IPS DF 4.7 (cell line): ENCODE measurements around the gene FZD1.

Experiments used
- DNase-seq: peaks from one replicate; pipeline ENCODE4 v3.0.0-alpha.2; 2013; ENCODE audit warnings: low spot score; ENCODE audit errors: extremely low read depth

FZD1 gene

DNA sequence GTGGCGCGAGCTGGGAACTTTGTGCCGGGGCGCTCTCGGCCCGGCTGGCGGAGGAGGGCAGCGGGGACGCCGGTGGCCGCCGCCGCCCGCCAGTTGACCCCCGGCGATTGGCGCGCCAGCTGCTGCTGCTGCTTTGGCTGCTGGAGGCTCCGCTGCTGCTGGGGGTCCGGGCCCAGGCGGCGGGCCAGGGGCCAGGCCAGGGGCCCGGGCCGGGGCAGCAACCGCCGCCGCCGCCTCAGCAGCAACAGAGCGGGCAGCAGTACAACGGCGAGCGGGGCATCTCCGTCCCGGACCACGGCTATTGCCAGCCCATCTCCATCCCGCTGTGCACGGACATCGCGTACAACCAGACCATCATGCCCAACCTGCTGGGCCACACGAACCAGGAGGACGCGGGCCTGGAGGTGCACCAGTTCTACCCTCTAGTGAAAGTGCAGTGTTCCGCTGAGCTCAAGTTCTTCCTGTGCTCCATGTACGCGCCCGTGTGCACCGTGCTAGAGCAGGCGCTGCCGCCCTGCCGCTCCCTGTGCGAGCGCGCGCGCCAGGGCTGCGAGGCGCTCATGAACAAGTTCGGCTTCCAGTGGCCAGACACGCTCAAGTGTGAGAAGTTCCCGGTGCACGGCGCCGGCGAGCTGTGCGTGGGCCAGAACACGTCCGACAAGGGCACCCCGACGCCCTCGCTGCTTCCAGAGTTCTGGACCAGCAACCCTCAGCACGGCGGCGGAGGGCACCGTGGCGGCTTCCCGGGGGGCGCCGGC, 870 bp downstream of the FZD1 start:
- DNase-seq: no peak

DNA sequence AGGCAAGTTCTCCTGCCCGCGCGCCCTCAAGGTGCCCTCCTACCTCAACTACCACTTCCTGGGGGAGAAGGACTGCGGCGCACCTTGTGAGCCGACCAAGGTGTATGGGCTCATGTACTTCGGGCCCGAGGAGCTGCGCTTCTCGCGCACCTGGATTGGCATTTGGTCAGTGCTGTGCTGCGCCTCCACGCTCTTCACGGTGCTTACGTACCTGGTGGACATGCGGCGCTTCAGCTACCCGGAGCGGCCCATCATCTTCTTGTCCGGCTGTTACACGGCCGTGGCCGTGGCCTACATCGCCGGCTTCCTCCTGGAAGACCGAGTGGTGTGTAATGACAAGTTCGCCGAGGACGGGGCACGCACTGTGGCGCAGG, 1.4 kb downstream of the FZD1 start:
- DNase-seq: no peak

DNA sequence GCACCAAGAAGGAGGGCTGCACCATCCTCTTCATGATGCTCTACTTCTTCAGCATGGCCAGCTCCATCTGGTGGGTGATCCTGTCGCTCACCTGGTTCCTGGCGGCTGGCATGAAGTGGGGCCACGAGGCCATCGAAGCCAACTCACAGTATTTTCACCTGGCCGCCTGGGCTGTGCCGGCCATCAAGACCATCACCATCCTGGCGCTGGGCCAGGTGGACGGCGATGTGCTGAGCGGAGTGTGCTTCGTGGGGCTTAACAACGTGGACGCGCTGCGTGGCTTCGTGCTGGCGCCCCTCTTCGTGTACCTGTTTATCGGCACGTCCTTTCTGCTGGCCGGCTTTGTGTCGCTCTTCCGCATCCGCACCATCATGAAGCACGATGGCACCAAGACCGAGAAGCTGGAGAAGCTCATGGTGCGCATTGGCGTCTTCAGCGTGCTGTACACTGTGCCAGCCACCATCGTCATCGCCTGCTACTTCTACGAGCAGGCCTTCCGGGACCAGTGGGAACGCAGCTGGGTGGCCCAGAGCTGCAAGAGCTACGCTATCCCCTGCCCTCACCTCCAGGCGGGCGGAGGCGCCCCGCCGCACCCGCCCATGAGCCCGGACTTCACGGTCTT, 1.9 kb downstream of the FZD1 start:
- DNase-seq: no peak

DNA sequence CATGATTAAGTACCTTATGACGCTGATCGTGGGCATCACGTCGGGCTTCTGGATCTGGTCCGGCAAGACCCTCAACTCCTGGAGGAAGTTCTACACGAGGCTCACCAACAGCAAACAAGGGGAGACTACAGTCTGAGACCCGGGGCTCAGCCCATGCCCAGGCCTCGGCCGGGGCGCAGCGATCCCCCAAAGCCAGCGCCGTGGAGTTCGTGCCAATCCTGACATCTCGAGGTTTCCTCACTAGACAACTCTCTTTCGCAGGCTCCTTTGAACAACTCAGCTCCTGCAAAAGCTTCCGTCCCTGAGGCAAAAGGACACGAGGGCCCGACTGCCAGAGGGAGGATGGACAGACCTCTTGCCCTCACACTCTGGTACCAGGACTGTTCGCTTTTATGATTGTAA, 2.5 kb downstream of the FZD1 start:
- DNase-seq: no peak

DNA sequence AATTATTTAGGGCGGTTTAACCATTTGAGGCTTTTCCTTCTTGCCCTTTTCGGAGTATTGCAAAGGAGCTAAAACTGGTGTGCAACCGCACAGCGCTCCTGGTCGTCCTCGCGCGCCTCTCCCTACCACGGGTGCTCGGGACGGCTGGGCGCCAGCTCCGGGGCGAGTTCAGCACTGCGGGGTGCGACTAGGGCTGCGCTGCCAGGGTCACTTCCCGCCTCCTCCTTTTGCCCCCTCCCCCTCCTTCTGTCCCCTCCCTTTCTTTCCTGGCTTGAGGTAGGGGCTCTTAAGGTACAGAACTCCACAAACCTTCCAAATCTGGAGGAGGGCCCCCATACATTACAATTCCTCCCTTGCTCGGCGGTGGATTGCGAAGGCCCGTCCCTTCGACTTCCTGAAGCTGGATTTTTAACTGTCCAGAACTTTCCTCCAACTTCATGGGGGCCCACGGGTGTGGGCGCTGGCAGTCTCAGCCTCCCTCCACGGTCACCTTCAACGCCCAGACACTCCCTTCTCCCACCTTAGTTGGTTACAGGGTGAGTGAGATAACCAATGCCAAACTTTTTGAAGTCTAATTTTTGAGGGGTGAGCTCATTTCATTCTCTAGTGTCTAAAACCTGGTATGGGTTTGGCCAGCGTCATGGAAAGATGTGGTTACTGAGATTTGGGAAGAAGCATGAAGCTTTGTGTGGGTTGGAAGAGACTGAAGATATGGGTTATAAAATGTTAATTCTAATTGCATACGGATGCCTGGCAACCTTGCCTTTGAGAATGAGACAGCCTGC, 3.1 kb downstream of the FZD1 start:
- DNase-seq: no peak

DNA sequence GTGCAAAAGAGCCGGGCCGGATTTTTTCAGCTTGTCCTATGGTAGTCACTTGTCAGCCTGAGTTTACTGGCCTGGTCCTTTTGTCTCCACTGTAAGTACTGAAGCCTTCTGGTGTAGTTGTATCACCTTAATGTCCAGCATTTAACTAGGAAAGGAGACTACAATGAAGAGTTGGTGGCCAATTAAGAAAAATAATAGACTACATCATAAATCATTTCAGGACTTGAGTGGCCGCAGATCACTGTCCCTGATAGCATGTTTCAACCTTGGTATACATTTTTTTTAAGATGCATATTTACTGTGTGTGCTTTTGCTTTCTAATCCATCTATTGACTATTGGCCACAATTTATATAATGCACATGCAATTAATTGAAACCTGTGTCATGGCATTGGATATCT, 6.1 kb downstream of the FZD1 start:
- DNase-seq: no peak

DNA sequence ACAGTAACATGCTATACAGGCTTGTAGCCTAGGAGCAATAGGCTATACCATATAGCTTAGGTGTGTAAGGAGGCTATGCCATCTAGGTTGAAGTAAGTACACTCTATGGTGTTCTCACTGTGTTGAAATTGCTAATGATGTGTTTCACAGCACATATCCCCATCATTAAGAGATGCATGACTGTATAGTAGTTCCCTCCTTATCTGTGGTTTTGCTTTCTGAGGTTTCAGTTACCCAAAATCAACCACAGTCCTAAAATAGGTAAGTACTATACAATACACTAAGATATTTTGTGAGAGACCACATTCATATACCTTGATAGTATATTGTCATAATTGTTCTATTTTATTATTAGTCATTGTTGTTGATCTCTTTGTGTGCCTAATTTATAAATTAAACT, 12.7 kb downstream of the FZD1 start:
- no peak for DNase-seq

DNA sequence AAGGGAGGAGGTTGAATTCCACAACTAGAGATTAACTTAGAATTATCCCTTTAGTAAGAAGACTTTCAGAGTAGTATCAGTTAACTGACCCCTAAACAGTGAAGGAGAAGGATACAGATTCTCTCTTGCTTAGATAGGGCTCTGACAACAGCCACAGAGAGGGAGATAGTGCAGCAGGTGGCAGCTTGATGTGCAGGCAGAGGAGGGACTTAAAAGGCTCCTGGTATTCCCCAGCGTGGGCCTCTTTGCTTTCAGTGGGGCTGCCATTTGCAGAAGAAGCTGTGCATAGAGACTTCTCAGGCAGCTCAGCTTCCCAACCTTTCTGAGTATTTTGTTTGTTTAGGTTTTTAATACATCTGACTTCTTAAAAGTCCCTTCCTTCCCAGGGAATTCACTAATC, 16.0 kb downstream of the FZD1 start:
- DNase-seq: no peak

DNA sequence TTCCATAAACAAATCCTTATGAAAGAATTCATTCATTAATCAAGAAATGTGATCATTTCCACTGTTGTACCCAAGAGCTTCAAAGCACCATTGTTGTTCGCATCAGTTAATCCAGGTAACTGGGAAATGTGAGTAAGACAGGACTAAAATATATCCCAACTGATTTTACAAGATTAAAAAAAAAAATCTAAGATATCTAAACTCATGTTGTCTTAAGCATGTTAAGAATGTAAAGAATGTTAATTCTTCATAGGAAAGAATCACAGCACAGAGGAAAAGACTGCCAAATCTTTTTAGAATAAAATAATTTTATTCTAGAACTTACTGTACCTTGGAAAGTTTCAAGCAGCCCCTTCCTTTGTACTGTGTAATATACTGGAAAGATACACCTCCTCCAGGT, 16.4 kb downstream of the FZD1 start:
- DNase-seq: no peak

DNA sequence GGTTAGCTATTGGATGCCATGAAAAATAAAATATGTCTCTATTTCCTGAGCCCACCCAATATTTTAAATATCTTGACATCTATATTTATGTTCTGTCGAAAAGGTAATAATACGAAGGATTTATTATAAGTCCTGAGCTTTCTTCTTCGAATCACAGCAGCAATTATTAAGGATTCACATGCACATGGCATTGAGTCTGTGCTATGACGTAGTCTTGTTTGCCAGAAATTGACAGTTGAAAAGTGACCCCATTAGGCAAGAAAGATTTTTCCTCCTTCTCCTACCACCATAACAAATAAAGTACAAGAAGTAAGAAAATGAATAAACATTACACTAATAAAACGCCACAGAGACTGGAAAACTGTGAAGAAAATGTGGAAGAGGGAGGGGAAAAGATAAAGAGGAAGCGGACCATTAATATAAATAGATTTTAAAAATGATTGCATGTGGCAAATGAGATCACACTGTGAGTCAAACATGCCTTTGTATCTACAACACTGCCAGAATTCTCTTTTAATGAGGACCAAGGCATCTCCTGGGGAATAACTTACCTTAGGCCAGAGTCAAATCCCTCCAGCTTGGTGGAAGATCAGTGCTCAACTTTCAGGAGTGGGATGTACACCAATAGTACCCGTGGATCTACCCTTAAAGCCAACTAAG, 21.6 kb downstream of the FZD1 start:
- no peak for DNase-seq

DNA sequence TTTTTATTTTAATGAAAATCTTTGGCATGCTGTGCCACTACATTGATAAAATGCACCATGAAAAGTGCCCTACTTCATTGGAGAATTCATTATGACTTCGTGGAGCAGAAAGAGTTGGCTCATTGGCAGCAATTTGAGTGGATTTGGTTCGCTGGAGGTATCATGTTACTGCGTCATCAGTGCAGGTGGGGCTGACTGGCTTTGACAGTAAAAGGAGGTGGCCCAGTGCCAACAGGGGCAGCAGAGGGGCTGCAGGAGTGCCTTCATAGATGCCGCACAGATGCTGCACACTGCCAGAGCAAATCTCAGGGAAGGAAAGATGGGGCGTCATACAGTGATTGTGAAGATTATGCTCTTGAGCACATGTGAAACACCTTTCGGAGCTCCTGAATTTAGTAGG, 22.2 kb downstream of the FZD1 start:
- no peak for DNase-seq

DNA sequence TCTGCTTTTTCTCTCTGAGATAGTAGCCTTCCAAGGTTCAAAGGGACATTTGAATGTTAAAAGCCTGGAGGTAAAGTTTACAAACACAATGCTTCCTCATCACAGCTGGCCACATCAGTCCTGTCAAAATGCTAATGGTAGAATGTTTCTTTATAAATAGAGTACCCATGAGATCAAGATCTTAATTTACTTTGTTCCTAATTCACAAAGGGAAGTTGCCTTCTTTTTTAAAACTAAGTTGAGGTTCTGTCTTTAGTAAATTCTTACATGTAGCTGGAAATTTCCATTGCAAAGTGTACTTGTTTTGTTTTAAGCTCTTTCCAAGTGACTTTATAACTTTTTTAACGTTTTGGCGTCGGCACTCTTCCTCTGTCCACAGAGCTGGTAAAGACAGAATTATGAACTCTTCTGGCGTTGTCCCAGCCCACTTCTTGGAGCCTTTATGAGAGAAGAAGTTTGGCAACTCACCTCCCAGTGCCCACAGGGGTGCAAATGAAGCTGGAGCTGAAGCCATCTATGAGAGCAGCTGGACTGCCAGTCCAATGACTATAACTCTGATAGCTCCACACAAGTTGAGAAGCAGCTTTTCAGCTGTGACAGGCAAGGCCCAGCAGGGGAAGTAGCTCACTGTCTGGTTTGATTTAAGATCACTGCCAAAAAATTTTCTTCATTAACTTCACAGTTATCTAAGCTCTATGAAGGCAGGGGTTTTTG, 23.3 kb downstream of the FZD1 start:
- no peak for DNase-seq

DNA sequence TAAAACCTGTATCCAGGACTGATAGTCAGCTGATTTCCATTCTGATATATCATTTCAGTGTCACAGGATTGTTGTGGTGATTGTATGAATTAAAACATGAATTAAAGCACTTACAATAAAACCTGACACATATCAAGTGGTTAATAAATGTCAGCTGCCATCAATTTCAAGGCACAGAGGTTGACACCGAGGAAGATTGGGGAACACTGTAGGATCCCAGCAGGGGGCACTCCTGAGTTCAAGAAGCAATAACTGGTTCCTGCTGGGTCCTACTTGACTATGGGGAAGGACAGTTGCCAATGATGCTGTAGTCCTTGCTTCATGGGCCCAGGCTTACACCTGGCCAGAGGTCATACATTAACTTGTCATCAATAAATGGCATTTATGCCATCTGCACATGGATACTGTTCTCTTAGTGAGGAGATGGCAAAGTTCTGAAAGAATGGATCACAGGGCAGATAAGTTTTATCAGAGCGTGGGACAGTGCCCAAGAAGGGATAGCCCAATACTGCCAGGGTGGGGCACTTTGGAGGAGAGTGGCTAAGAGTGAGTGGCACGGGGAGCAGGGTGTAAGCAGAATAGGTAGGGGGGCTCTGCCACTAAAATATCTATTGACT, 24.1 kb downstream of the FZD1 start:
- DNase-seq: no peak

DNA sequence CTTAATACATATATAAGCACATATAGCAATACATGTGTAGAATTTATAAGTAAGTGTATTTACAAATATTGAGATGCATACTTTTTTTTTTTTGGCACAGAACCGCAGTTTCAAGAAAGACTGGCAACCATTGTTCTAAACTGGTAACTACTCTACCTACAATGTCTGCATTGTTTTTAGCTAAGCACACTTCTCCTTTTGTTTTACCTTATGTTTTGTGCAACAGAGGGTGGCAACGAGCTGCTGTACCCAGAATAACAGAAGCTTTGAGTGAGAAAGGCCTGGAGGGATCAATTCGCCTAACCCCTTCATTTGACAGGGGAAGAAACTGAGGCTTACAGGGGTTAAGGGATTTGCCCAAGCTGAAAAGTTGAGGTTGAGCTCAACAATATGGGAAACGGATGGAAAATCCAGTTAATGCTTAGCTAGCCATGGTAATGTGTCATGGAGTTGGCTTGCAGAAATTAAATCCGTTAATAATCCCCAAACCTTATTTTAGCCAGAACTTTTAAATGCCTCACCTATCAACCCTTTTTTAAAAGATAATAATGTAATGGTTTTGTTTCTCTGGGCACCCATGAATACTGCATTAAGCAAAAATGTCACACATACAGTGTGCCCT, 25.5 kb downstream of the FZD1 start:
- DNase-seq: no peak

DNA sequence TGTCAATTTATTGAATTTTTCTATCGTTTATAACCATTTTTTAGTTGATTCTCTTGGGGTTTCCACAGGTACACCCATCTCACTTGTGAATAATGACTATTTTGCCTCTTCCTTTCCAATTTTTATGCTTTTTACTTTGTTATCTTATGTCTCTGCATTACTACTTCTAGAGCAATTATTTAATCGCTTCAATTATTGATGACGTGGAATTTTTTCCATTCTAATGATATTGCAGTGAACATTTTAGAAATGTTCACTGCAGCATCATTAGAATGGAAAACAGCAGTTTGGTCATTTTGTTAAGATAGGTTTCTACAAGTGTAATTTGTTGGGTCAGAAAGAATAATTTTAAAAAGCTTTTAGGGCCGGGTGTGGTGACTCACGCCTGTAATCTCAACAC, 27.1 kb downstream of the FZD1 start:
- DNase-seq: no peak

DNA sequence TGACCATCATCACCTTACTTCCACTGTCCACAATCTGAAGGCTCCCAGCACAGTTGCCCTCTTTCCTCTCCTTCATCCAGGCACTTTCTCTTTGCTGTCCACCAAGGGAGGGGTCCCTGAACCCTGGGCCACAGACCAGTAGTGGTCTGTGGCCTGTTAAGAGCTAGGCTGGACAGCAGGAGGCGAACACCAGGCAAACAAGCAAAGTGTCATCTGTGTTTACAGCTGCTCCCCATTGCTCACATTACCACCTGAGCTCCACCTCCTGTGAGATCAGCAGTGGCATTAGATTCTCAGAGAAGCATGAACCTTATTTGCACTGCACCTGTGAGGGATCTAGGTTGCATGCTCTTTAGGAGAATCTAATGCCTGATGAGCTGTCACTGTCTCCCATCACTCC, 27.7 kb downstream of the FZD1 start:
- DNase-seq: no peak

DNA sequence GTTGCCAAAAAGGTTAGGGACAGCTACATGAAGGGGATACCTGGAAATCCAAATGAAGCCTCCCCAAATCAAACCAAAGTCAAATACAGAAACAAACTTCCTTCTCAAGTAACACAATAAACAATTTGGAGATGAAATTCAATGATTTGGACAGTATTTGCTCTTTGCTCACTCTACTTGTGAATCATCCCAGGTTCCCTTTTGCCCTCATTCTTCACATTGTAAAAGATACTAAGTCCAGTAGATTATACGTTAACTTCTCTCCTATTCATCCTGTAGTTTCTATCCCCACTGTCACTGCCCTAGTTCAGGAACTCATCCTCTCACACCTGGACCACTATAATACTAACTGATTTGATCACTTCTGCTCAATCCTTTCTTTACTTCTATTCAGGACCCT, 28.3 kb downstream of the FZD1 start:
- DNase-seq: no peak

DNA sequence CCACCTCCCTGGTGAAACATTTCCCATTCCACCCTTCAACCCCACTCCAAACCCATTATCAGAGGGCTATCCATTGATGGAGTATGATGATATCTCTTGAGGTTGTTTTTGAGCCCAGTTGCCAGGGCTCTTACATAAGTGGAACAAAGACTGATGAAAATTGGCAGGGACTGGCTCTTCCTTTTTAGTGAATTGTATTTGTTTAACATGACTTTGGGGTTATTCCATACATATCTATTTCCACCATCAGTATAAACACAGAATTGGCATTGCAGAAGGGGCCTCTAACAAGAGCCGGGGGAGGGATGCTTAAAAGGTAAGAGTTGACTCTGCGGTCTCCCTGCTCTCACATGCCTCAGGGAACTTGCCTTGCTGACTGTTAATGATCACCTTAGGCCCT, 28.9 kb downstream of the FZD1 start:
- DNase-seq: no peak

DNA sequence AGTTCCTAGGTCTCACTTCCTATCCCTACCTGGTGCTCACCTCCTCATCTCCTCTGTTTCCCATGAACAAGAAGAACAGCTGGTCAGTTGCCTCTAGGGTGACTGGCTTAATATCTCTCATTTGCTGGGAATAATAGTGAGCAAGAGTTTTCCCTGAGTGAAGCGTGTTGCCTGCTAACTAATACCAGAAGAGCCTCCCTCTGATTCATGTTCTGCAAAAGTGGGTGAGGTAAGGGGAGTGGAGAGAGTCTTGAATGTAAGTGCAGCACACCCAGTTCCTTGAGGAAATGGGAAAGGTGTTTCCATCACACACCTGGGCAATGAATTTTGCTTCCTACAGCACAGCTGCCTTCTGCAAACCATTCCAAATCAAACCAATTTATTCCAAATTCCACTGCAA, 29.6 kb downstream of the FZD1 start:
- DNase-seq: no peak

DNA sequence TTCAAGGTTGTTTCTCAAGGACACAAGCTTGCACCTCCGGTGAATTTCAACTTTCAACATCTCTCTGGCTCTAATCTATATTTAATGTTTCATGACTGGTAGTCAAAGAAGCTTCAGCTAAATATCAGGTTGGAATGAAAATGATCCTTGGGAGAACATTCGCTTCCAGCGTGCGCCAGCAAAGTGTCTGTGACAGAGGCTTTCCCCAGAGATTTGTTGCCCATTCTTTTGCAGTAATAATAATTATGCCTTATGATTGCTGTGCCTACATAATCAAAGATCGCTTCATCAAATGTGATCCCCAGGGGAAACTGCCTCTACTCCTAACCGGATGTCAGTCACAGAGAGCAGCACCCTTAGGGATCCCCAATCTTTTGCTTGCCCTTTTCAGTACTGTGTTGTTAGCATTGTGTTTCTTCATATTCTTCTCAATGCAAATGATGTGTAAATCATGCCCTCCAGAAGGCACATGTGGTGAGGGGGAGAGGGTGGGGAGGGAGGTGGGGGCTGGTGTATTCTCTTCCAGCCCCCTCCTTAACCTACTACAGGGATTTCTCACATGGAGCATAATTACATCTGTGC, 30.5 kb downstream of the FZD1 start:
- DNase-seq: no peak
